ENCODE measurements around the gene LILRB4.

DNA sequence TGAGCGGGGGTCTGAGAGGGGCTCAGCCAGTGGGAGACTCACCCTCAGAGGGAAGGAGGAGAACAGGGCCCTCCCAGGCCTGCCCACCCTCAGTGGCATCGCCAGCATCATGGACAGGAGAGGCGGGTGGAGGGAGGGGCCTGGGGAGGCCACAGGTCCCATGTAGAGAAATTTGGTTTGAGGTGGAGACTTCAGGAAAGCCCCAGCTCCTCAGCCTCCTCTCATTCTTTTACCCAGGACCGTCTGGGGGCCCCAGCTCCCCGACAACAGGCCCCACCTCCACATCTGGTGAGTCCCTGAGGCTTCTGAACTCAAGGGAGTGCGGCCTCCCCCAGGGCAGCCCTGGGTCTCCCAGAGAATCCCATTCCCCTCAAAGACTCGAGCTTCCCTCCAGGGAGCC lies 29.4 kb upstream of the LILRB4 start:
- TF ChIP-seq, protein P1, sequence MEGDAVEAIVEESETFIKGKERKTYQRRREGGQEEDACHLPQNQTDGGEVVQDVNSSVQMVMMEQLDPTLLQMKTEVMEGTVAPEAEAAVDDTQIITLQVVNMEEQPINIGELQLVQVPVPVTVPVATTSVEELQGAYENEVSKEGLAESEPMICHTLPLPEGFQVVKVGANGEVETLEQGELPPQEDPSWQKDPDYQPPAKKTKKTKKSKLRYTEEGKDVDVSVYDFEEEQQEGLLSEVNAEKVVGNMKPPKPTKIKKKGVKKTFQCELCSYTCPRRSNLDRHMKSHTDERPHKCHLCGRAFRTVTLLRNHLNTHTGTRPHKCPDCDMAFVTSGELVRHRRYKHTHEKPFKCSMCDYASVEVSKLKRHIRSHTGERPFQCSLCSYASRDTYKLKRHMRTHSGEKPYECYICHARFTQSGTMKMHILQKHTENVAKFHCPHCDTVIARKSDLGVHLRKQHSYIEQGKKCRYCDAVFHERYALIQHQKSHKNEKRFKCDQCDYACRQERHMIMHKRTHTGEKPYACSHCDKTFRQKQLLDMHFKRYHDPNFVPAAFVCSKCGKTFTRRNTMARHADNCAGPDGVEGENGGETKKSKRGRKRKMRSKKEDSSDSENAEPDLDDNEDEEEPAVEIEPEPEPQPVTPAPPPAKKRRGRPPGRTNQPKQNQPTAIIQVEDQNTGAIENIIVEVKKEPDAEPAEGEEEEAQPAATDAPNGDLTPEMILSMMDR (conservative IDR thresholded peaks at IDR 0.05; ENCODE audit: low read length), result no peak
- TF ChIP-seq EZH2phosphoT487 (IDR thresholded peaks at IDR 0.05; ENCODE audit: borderline replicate concordance, low read depth, low read length), result no peak
